B cell (primary cell): ENCODE results near the gene CRTC2. TPM values are rescaled to one million over a fixed set of nuclear protein-coding genes. Genes with fewer than 3 reads are reported as not detected.

Experiments used
- ATAC-seq: fragments of 200-7000 bp; cut with Tn5 transposase; one replicate; pipeline ENCODE4 v1.10.0; 2021; ENCODE audit warnings: low read depth, mild to moderate bottlenecking, moderate number of reproducible peaks, moderate library complexity
- CTCF ChIA-PET: fragments of 350-600 bp; sonication (Branson Sonifier 250); formaldehyde crosslinking; loops from one replicate; lab custom pipeline; 2021; ENCODE audit warnings: antibody characterized with exemption, inconsistent platforms; lab: Charles Lee
- POLR2A ChIA-PET: fragments of 350-600 bp; sonication (Branson Sonifier 250); formaldehyde crosslinking; loops from one replicate; lab custom pipeline; 2021; ENCODE audit warnings: antibody characterized with exemption; lab: Charles Lee
- DNase-seq: peaks from one replicate; pipeline ENCODE4 v3.0.0; 2013
- H2AFZ ChIP-seq: 2 replicates; pipeline ENCODE4 v1.6.1; 2012; ENCODE audit warnings: mild to moderate bottlenecking, low read depth, low read length; ENCODE audit not compliant: insufficient read depth, poor library complexity, severe bottlenecking
- H3K27ac ChIP-seq, 2 donors: 1 replicate in 1 of 2; 2 replicates in 1 of 2; pipeline ENCODE4 v1.5.1; 2012 to 2013; ENCODE audit warnings: low read length in 2 of 2, mild to moderate bottlenecking in 2 of 2, moderate library complexity in 1 of 2
- H3K27me3 ChIP-seq, 4 experiments: fragments of 200-600 bp in 1 of 4; sonication (generic) in 1 of 4; replicated peaks in 1 of 4; 1 replicate in 2 of 4; 2 replicates in 2 of 4; pipeline versions ENCODE4 v1.6.1 to v1.7.0; 2013 to 2016; ENCODE audit warnings: low read length in 3 of 4, mild to moderate bottlenecking in 2 of 4, mixed read lengths in 1 of 4, moderate library complexity in 1 of 4; ENCODE audit not compliant: insufficient read depth in 4 of 4, control insufficient read depth in 3 of 4; ENCODE audit errors: control extremely low read depth in 1 of 4
- H3K36me3 ChIP-seq, 2 experiments: replicated peaks in 1 of 2; 1 replicate in 1 of 2; 2 replicates in 1 of 2; pipeline versions ENCODE4 v1.6.1 to v1.7.1; 2013; ENCODE audit warnings: low read length in 1 of 2; ENCODE audit not compliant: insufficient read depth in 2 of 2, control insufficient read depth in 1 of 2; ENCODE audit errors: control extremely low read depth in 1 of 2, extremely low read depth in 1 of 2
- H3K4me1 ChIP-seq, 2 donors: fragments of 200-600 bp in 1 of 2; sonication (generic) in 1 of 2; 1 replicate in 1 of 2; 2 replicates in 1 of 2; pipeline versions ENCODE4 v1.5.1 to v1.6.1; 2013 to 2017; ENCODE audit warnings: low read length in 2 of 2; ENCODE audit not compliant: control insufficient read depth in 2 of 2, insufficient read depth in 2 of 2
- H3K4me2 ChIP-seq: replicated peaks from 2 replicates; pipeline ENCODE3; 2012; ENCODE audit warnings: mild to moderate bottlenecking, low read depth, low read length; ENCODE audit not compliant: poor library complexity, severe bottlenecking
- H3K4me3 ChIP-seq, 5 experiments: fragments of 200-600 bp in 1 of 5; sonication (generic) in 1 of 5; 1 replicate in 3 of 5; 2 replicates in 2 of 5; pipeline versions ENCODE4 v1.5.1 to v1.7.0; 2011 to 2016; ENCODE audit warnings: low read length in 4 of 5, mild to moderate bottlenecking in 4 of 5, low read depth in 2 of 5, control low read depth in 1 of 5, moderate library complexity in 1 of 5; ENCODE audit not compliant: insufficient read depth in 1 of 5; ENCODE audit errors: control extremely low read depth in 1 of 5, extremely low read depth in 1 of 5
- H3K79me2 ChIP-seq: fragments of 200-600 bp; sonication (generic); one replicate; pipeline ENCODE4 v1.6.0; 2016; ENCODE audit warnings: low read length; ENCODE audit not compliant: control insufficient read depth, insufficient read depth
- H3K9ac ChIP-seq: fragments of 200-600 bp; sonication (generic); 2 replicates; pipeline ENCODE4 v1.6.1; 2017; ENCODE audit warnings: mild to moderate bottlenecking, low read length, moderate library complexity
- H3K9me3 ChIP-seq, 3 donors: one replicate each; pipeline versions ENCODE4 v1.6.1 to v1.7.1; 2013; ENCODE audit warnings: low read length in 2 of 3; ENCODE audit not compliant: control insufficient read depth in 2 of 3, insufficient read depth in 1 of 3; ENCODE audit errors: control extremely low read depth in 1 of 3
- H4K20me1 ChIP-seq: 2 replicates; pipeline ENCODE4 v1.6.0; 2012; ENCODE audit warnings: mild to moderate bottlenecking, low read length; ENCODE audit not compliant: insufficient read depth, control insufficient read depth, poor library complexity, severe bottlenecking
- H3K27ac Mint-ChIP-seq: one replicate; pipeline ENCODE4 v1.8.0; 2021; ENCODE audit warnings: mixed read lengths
- H3K27me3 Mint-ChIP-seq: one replicate; pipeline ENCODE4 v1.8.0; 2021; ENCODE audit warnings: mixed read lengths
- H3K4me1 Mint-ChIP-seq: one replicate; pipeline ENCODE4 v1.8.0; 2021; ENCODE audit warnings: mixed read lengths
- H3K4me3 Mint-ChIP-seq: one replicate; pipeline ENCODE4 v1.8.0; 2021; ENCODE audit warnings: mixed read lengths
- H3K9me3 Mint-ChIP-seq: one replicate; pipeline ENCODE4 v1.8.0; 2022; ENCODE audit warnings: mixed read lengths; ENCODE audit not compliant: insufficient read depth
- CTCF ChIP-seq: fragments of 200-600 bp; IDR thresholded peaks from one replicate; pipeline ENCODE4 v1.8.0; 2022; ENCODE audit warnings: antibody characterized with exemption, mild to moderate bottlenecking
- EZH2 ChIP-seq: IDR thresholded peaks from 2 replicates; pipeline ENCODE4 v1.6.1; 2012; ENCODE audit warnings: borderline replicate concordance, low read depth, mild to moderate bottlenecking, moderate library complexity, low read length; ENCODE audit not compliant: insufficient read depth, poor library complexity, severe bottlenecking
- WGBS: methylation state at CpG from one replicate; pipeline ENCODE4 v1.1.5; 2013; ENCODE audit warnings: missing lambda C conversion rate; ENCODE audit not compliant: insufficient coverage; 5-methylcytosine and 5-hydroxymethylcytosine counted together
- intact Hi-C: fragments of 100-400 bp; cut with micrococcal nuclease; formaldehyde crosslinking; loops from one replicate; pipeline ENCODE4 v1.10.0; 2022
- polyA plus RNA-seq: library from polyadenylated mRNA; depleted of rRNA; stranded (reverse); fragments of >200 nt; gene quantifications from 2 replicates; pipeline ENCODE4 v1.2.3, GENCODE V29; 2012
- total RNA-seq, 2 donors: library from RNA; stranded (reverse); fragments of 120-200 nt in 1 of 2; gene quantifications; 1 replicate in 1 of 2; 2 replicates in 1 of 2; pipeline versions ENCODE4 v1.2.3 to v1.2.4, GENCODE V29; 2013 to 2022

Gene CRTC2
- total and polyA plus RNA-seq, 2 donors (not counting 1 experiment from before 2014, with no cell fraction given): 94.6 to 157 TPM

DNA sequence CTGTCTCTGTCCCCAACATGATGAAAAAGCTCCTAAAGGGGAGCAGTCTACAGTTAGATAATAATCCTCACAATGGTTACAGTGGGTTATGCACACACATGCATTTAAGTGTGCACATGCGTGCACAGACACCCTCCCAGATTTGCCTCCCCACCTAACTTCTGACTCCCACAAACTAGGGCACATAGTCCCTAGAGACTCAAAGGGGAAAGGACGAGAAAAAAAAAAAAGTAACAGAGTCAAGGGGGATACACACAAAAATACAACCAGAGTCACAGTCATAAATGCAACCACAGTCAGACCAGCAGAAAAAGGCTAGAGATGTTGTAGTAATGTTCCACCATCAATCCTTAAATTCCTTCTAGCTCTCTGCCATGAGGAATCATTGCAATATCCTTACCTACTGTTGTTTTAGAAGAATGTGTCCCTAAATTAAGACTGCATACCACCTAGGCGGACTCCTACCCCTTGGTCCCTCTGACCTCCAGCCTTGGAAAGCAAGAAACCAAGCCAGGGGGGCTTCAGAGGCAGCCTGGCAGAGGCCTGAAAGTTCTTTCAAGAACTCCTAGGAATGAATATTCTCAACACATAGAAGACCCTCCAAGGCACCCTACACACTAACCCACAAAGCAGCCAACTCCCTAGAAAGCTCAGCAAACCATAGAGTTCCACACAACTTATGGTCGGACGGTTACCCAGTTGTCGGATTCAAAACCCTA is 1.3 kb downstream of the CRTC2 start:
- no peak for ATAC-seq
- peak overlapping the region; percentile 97 for H3K27ac Mint-ChIP-seq
- H3K4me3 ChIP-seq: peak overlapping the region; percentile 79 to 98 (median 92)
- ChIA-PET CTCF (interaction anchor here (0.6 to 5.6 kb wide), 6 partner anchors 10 to 319 kb away, joined by 3 to 47 read pairs (median 6); partner anchors contain the start of genes CREB3L4, DENND4B and RAB13), POLR2A (interaction anchor here (0.6 to 9.2 kb wide), 8 partner anchors 10 to 423 kb away, joined by 3 to 115 read pairs (median 6); partner anchors contain the start of genes CREB3L4, DENND4B, GATAD2B and JTB)
- peak overlapping the region; percentile 100 for H3K4me3 Mint-ChIP-seq
- H3K4me2 ChIP-seq: peak overlapping the region; percentile 86
- H3K9me3 Mint-ChIP-seq: no peaks in the 10 kb centered on the region
- peaks cover 0 to 40% of the 10 kb centered on the region in 2 experiments for H3K36me3 ChIP-seq
- peaks cover 70% of the 10 kb centered on the region for H3K79me2 ChIP-seq
- TF ChIP-seq EZH2: no peak
- no peak for TF ChIP-seq CTCF
- peak overlapping the region; percentile 78 for H2AFZ ChIP-seq
- peaks cover 62% of the 10 kb centered on the region for H4K20me1 ChIP-seq
- H3K27ac ChIP-seq: peak overlapping the region; percentile 87 to 97
- H3K4me1 ChIP-seq: peaks cover 35 to 37% of the 10 kb centered on the region in 2 donors
- peaks cover 61% of the 10 kb centered on the region for H3K4me1 Mint-ChIP-seq
- H3K9me3 ChIP-seq: no peaks in the 10 kb centered on the region
- intact Hi-C loops: loop anchor here (5.0 kb wide), 1 partner anchor 315 kb away; the partner anchor contains the start of gene HAX1
- H3K9ac ChIP-seq: peak overlapping the region; percentile 99
- H3K27me3 Mint-ChIP-seq: no peaks in the 10 kb centered on the region
- no peaks in the 10 kb centered on the region for H3K27me3 ChIP-seq
- 20% methylated on average over 4 of the region's 6 CpGs for WGBS
- no peak for DNase-seq

- H3K27ac Mint-ChIP-seq: no peak overlapping the region
- Histone ChIP-seq H2AFZ (no peak overlapping the region), H4K20me1 (peaks cover 81% of the 10 kb centered on the region), H3K9ac (no peak overlapping the region), H3K4me2 (no peak overlapping the region), H3K9me3 (no peaks in the 10 kb centered on the region), H3K36me3 (peaks cover 2 to 53% of the 10 kb centered on the region in 2 experiments), H3K4me1 (peaks cover 36 to 39% of the 10 kb centered on the region in 2 donors), H3K4me3 (no peak overlapping the region), H3K27me3 (no peaks in the 10 kb centered on the region), H3K27ac (no peak overlapping the region), H3K79me2 (peaks cover 84% of the 10 kb centered on the region)
- no peaks in the 10 kb centered on the region for H3K27me3 Mint-ChIP-seq
- H3K4me1 Mint-ChIP-seq: peaks cover 63% of the 10 kb centered on the region
- no peak for TF ChIP-seq EZH2
- ChIA-PET CTCF (no interaction called here), POLR2A (interaction anchor here (1.1 kb wide), 1 partner anchor 11 kb away, joined by 3 read pairs; no protein-coding TSS in a partner anchor)
- H3K9me3 Mint-ChIP-seq: no peaks in the 10 kb centered on the region
- intact Hi-C loops: loop anchor here (5.0 kb wide), 1 partner anchor 317 kb away; the partner anchor contains the start of gene HAX1
- DNase-seq (no peak), ATAC-seq (no peak)
- H3K4me3 Mint-ChIP-seq: no peak overlapping the region
- 96% methylated on average over 8 of the region's 10 CpGs for WGBS
Observed at GRCh38 chr1:153954826-153955225, 3.6 kb downstream of the CRTC2 start.
